RWPE1 (cell line): ENCODE data around the gene DMAC2.

Experiments
- CTCF ChIA-PET: fragments of 350-600 bp; sonication (Branson Sonifier 250); formaldehyde crosslinking; extraction: SDS; loops from one replicate; lab custom pipeline; 2021; lab: Yijun Ruan, JAX
- POLR2A ChIA-PET: fragments of 400-600 bp; formaldehyde crosslinking; extraction: SDS; loops from one replicate; lab custom pipeline; 2020; ENCODE audit warnings: antibody characterized with exemption; ENCODE audit not compliant: low non-redundant PET; lab: Yijun Ruan, JAX
- DNase-seq: peaks from one replicate; pipeline ENCODE4 v3.0.0; 2012; ENCODE audit warnings: low spot score
- H3K27ac ChIP-seq: fragments of 450-650 bp; 2 replicates; pipeline ENCODE4 v1.5.1; 2017
- CTCF ChIP-seq: fragments of 450-650 bp; conservative IDR thresholded peaks from 2 replicates; pipeline ENCODE4 v1.5.1; 2017; ENCODE audit warnings: low read depth, mild to moderate bottlenecking

DMAC2 gene

GRCh38 chr19:41398598-41398997, 41.1 kb downstream of the DMAC2 start:
- TF ChIP-seq CTCF, result no peak
- no peak for DNase-seq
- POLR2A ChIA-PET, result no interaction called here
- H3K27ac ChIP-seq, result no peak overlapping the region
- CTCF ChIA-PET, result interaction anchor here (0.6 kb wide), 1 partner anchor 52 kb away, joined by 4 read pairs; no protein-coding TSS in a partner anchor

- ChIA-PET POLR2A (no interaction called here), CTCF (no interaction called here)
Measured at GRCh38 chr19:41398050-41398418, 41.7 kb downstream of the DMAC2 start.

GRCh38 chr19:41397086-41398049, 42.3 kb downstream of the DMAC2 start, which contains the start of the genes BCKDHA and EXOSC5:
TSS of gene BCKDHA (plus strand) at chr19:41397818. CDS start at chr19:41397828, 10 bp downstream.
TSS of gene EXOSC5 (minus strand) at chr19:41397359. CDS start at chr19:41397328, 31 bp downstream.
- TF ChIP-seq CTCF, result no peak
- DNase-seq, result peak; percentile 98
- ChIA-PET POLR2A (no interaction called here), CTCF (no interaction called here)
- peak within 1 kb of the TSS; percentile 84 for H3K27ac ChIP-seq

More at GRCh38 chr19:41398050-41398418, 41.7 kb downstream of the DMAC2 start:
- no peak for DNase-seq
- peak overlapping the region; percentile 84 for H3K27ac ChIP-seq
- TF ChIP-seq CTCF, result no peak

DNA sequence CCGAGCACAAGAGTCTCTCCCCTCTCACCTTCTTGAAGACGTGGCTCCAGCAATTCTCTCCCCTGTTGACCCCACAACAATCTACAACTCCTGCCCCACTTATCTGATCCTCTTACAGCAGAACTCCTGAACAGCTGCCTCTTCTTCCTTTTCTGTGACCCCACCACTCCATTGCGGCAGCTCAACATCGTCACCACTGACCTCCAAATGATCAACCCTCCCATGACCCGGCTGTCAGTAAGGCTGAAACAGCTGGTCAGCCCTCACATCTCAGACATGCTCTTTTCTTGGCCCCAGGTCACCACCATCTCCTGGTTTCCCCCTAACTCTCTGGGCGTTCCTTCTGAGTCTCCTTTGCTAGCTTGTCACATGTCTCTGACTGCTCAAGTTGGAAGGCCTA, 44.4 kb downstream of the DMAC2 start:
- peak overlapping the region; percentile 39 for H3K27ac ChIP-seq
- TF ChIP-seq CTCF, result no peak
- ChIA-PET POLR2A (no interaction called here), CTCF (no interaction called here)
- no peak for DNase-seq

GRCh38 chr19:41392775-41393174, 46.9 kb downstream of the DMAC2 start:
- POLR2A ChIA-PET, result no interaction called here
- DNase-seq, result no peak
- CTCF ChIA-PET, result interaction anchor here (0.6 kb wide), 1 partner anchor 457 kb away, joined by 4 read pairs; no protein-coding TSS in a partner anchor
- no peak for TF ChIP-seq CTCF
- peak overlapping the region; percentile 28; the same call in 1 of the 2 replicates for H3K27ac ChIP-seq

- TF ChIP-seq CTCF, result no peak
Measured at GRCh38 chr19:41391618-41392017, 48.1 kb downstream of the DMAC2 start.

More at GRCh38 chr19:41391618-41392017, 48.1 kb downstream of the DMAC2 start:
- ChIA-PET CTCF (no interaction called here), POLR2A (no interaction called here)
- DNase-seq, result no peak
- H3K27ac ChIP-seq, result peak overlapping the region; percentile 28; the same call in 1 of the 2 replicates
